ENCODE results near the gene DNAJC15. TPM values are rescaled to one million over a fixed set of nuclear protein-coding genes. Genes with fewer than 3 reads are reported as not detected.

Gene DNAJC15
- total RNA-seq (2022) (71.0 and 72.2 TPM in 2 replicates), Bru-seq, nascent RNA (percentile 99 among the genes with signal in this experiment), BruChase-seq, experiment 1, labeled RNA remaining after a 2-hour chase (percentile 99 among the genes with signal in this experiment), BruChase-seq, experiment 2, labeled RNA remaining after a 6-hour chase (percentile 98 among the genes with signal in this experiment)
- long read RNA-seq, full-length matches to known transcripts, result 125 of 327 reads
- long read RNA-seq, partial matches to known transcripts, result 97 of 327 reads
- long read RNA-seq, other reads (novel, unspliced or antisense), result 105 of 327 reads

DNA sequence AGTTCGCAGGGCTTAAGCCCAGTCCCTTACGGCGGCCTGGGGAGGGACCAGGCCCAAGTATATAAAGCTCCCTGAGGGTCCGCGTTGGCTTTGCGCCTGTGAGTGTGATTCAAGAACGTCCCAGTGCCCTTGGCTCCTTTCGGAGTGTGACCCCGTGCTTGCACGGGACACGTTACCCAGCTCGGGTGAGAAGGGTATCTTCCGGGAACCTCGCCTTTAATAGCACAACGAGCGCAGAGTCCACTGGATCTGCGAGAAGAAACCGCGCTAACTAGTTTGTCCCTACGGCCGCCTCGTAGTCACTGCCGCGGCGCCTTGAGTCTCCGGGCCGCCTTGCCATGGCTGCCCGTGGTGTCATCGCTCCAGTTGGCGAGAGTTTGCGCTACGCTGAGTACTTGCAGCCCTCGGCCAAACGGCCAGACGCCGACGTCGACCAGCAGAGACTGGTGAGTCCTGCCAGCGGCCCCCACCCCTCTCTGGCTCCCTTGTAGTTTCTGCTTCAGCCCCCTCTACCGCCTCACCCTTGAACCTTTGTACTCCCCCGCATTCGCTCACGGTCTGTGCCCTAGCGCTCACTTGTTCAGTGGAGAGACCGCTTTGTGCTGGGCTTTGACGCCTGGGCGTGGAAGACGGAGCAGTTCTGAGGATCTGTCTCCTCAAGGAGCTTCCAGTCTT lies at the start of gene DNAJC15:
Gene DNAJC15, plus strand, starts transcription at position 298 of the 675 bp plus-strand sequence. Its CDS starts 41 bp downstream, at position 339.
- Mint-ChIP-seq H3K36me3 (ENCODE audit: insufficient read depth, unreplicated experiment) (peaks cover 16% of the 10 kb centered on the region), H3K27me3 (ENCODE audit: insufficient read depth, unreplicated experiment) (no peaks in the 10 kb centered on the region), H3K4me3 (ENCODE audit: unreplicated experiment) (peak within 1 kb of the TSS; percentile 95), H3K9me3 (ENCODE audit: unreplicated experiment) (no peaks in the 10 kb centered on the region), H3K4me1 (ENCODE audit: low read depth, unreplicated experiment) (peaks cover 12% of the 10 kb centered on the region), H3K27ac (ENCODE audit: unreplicated experiment) (peak within 1 kb of the TSS; percentile 93)
- peak; percentile 83 to 87 for DNase-seq
- BruUV-seq (replicated peaks), result TSS peak; percentile 89
- Histone ChIP-seq H3K4me3 (ENCODE audit: low read depth, low read length) (peak within 1 kb of the TSS; percentile 57), H3K4me1 (peaks cover 21% of the 10 kb centered on the region), H3K36me3 (ENCODE audit: control insufficient read depth, insufficient read depth, low read length) (no peaks in the 10 kb centered on the region), H3K9me3 (no peaks in the 10 kb centered on the region), H3K27me3 (replicated peaks; ENCODE audit: control insufficient read depth, insufficient read depth, low read length) (no peaks in the 10 kb centered on the region)
- intact Hi-C loops (cut with micrococcal nuclease; ENCODE audit: unreplicated experiment), result loop anchor here (2.0 to 5.0 kb wide), 5 partner anchors 17 to 51 kb away; partner anchors contain the start of gene EPSTI1
- CTCF ChIA-PET, result interaction anchor here (0.5 to 0.9 kb wide), 3 partner anchors 16 to 878 kb away, joined by 3 to 7 read pairs (median 3); no protein-coding TSS in a partner anchor
- POLR2A ChIA-PET, result interaction anchor here (0.6 to 1.3 kb wide), 6 partner anchors 9 to 33 kb away, joined by 3 to 8 read pairs (median 3); no protein-coding TSS in a partner anchor
- TF ChIP-seq, protein P1, sequence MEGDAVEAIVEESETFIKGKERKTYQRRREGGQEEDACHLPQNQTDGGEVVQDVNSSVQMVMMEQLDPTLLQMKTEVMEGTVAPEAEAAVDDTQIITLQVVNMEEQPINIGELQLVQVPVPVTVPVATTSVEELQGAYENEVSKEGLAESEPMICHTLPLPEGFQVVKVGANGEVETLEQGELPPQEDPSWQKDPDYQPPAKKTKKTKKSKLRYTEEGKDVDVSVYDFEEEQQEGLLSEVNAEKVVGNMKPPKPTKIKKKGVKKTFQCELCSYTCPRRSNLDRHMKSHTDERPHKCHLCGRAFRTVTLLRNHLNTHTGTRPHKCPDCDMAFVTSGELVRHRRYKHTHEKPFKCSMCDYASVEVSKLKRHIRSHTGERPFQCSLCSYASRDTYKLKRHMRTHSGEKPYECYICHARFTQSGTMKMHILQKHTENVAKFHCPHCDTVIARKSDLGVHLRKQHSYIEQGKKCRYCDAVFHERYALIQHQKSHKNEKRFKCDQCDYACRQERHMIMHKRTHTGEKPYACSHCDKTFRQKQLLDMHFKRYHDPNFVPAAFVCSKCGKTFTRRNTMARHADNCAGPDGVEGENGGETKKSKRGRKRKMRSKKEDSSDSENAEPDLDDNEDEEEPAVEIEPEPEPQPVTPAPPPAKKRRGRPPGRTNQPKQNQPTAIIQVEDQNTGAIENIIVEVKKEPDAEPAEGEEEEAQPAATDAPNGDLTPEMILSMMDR (IDR thresholded peaks at IDR 0.05; ENCODE audit: insufficient read depth in 1 of 2, low read depth in 1 of 2, low read length in 1 of 2, severe bottlenecking in 1 of 2, unreplicated experiment in 1 of 2), result no peak

- H3K9me3 Mint-ChIP-seq (ENCODE audit: unreplicated experiment), result peaks cover 13% of the 10 kb centered on the region
- peak; percentile 21 to 57 for DNase-seq
- H3K4me1 ChIP-seq, result peaks cover 78% of the 10 kb centered on the region
- no peak overlapping the region for H3K27ac Mint-ChIP-seq (ENCODE audit: unreplicated experiment)
- H3K4me3 Mint-ChIP-seq (ENCODE audit: unreplicated experiment), result no peak overlapping the region
- H3K27me3 Mint-ChIP-seq (ENCODE audit: insufficient read depth, unreplicated experiment), result no peaks in the 10 kb centered on the region
- no peak overlapping the region for H3K4me3 ChIP-seq (ENCODE audit: low read depth, low read length)
- H3K9me3 ChIP-seq, result no peaks in the 10 kb centered on the region
- H3K27me3 ChIP-seq (replicated peaks; ENCODE audit: control insufficient read depth, insufficient read depth, low read length), result no peaks in the 10 kb centered on the region
- peaks cover 64% of the 10 kb centered on the region for H3K4me1 Mint-ChIP-seq (ENCODE audit: low read depth, unreplicated experiment)
- peaks cover 28% of the 10 kb centered on the region for H3K36me3 Mint-ChIP-seq (ENCODE audit: insufficient read depth, unreplicated experiment)
- TF ChIP-seq, protein P1 (IDR thresholded peaks at IDR 0.05; ENCODE audit: insufficient read depth in 1 of 2, low read depth in 1 of 2, low read length in 1 of 2, severe bottlenecking in 1 of 2, unreplicated experiment in 1 of 2), result no peak
- BruUV-seq (replicated peaks), result no TSS peak
- H3K36me3 ChIP-seq (ENCODE audit: control insufficient read depth, insufficient read depth, low read length), result no peaks in the 10 kb centered on the region
- intact Hi-C loops (cut with micrococcal nuclease; ENCODE audit: unreplicated experiment), result no loop called here
- ChIA-PET POLR2A (interaction anchor here (1.2 kb wide), 1 partner anchor 16 kb away, joined by 3 read pairs; the partner anchor contains the start of gene EPSTI1), CTCF (interaction anchor here (1.3 kb wide), 1 partner anchor 79 kb away, joined by 3 read pairs; no protein-coding TSS in a partner anchor)
Measured at GRCh38 chr13:42976066-42976465, 47.3 kb upstream of the DNAJC15 start.

DNA sequence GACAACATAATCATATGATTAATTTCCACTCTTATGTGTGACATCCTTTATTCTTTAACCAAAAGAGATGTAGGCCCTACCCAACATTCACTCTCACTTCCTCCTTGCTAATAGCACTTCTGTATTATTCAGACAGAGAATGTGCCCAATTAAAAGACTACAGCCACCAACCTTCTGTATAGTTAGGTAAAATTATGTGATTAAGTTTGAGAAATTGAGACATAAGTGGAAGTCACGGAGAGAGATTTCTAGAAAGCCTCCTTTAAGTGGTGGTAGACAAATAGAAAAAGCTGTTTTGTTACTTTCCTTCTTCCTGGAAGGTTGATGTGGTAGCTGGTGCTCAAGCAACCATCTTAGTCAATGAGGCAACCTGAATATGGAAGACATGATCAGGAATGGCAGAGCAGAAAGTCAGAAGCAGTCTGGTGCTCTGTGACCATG lies 46.1 kb upstream of the DNAJC15 start:
- ChIA-PET POLR2A (no interaction called here), CTCF (no interaction called here)
- peak overlapping the region; percentile 13 for H3K27ac Mint-ChIP-seq (ENCODE audit: unreplicated experiment)
- peaks cover 78% of the 10 kb centered on the region for H3K4me1 ChIP-seq
- H3K27me3 Mint-ChIP-seq (ENCODE audit: insufficient read depth, unreplicated experiment), result no peaks in the 10 kb centered on the region
- TF ChIP-seq, protein P1 (IDR thresholded peaks at IDR 0.05; ENCODE audit: insufficient read depth in 1 of 2, low read depth in 1 of 2, low read length in 1 of 2, severe bottlenecking in 1 of 2, unreplicated experiment in 1 of 2), result no peak
- intact Hi-C loops (cut with micrococcal nuclease; ENCODE audit: unreplicated experiment), result no loop called here
- no peaks in the 10 kb centered on the region for H3K9me3 ChIP-seq
- H3K27me3 ChIP-seq (replicated peaks; ENCODE audit: control insufficient read depth, insufficient read depth, low read length), result no peaks in the 10 kb centered on the region
- peaks cover 28% of the 10 kb centered on the region for H3K36me3 Mint-ChIP-seq (ENCODE audit: insufficient read depth, unreplicated experiment)
- DNase-seq, result no peak
- no peak overlapping the region for H3K4me3 ChIP-seq (ENCODE audit: low read depth, low read length)
- H3K4me3 Mint-ChIP-seq (ENCODE audit: unreplicated experiment), result no peak overlapping the region
- peaks cover 64% of the 10 kb centered on the region for H3K4me1 Mint-ChIP-seq (ENCODE audit: low read depth, unreplicated experiment)
- H3K36me3 ChIP-seq (ENCODE audit: control insufficient read depth, insufficient read depth, low read length), result no peaks in the 10 kb centered on the region
- BruUV-seq (replicated peaks), result no TSS peak
- peaks cover 13% of the 10 kb centered on the region for H3K9me3 Mint-ChIP-seq (ENCODE audit: unreplicated experiment)

Data from Caco-2 (cell line).